ENCODE measurements around the gene PIEZO2.

Gene PIEZO2

DNA sequence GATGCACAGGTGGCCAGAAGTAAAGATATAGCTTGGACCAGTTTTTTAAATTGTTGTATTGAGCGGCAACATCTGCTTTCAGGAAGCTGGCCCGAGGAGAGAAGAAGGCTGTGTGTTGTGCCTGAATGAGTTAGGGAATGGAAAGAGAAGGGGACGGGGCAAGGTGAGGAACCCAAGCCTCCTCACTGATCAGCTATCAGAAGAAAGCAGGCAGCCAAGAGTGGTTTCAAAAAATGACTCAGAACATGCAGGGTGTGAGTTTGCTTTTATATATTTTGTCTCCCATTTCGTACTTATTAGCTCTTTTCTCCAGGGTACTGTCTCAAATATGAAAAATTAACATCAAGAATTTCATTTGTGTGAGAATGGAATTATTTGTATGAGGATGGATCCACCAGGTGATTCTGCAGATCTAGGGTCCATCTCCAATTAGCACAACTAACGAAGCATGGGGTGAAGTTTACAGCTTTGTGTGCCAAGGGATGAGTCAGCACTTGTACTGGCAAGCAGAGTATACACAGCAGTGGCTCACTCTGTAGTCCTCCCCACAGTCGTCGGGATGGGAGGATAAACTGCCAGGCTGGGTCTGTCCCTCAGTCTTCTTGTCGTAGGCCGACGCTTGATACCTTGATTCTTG is 175.7 kb downstream of the PIEZO2 start:
- H3K27ac ChIP-seq: no peak overlapping the region
- TF ChIP-seq, protein P1, sequence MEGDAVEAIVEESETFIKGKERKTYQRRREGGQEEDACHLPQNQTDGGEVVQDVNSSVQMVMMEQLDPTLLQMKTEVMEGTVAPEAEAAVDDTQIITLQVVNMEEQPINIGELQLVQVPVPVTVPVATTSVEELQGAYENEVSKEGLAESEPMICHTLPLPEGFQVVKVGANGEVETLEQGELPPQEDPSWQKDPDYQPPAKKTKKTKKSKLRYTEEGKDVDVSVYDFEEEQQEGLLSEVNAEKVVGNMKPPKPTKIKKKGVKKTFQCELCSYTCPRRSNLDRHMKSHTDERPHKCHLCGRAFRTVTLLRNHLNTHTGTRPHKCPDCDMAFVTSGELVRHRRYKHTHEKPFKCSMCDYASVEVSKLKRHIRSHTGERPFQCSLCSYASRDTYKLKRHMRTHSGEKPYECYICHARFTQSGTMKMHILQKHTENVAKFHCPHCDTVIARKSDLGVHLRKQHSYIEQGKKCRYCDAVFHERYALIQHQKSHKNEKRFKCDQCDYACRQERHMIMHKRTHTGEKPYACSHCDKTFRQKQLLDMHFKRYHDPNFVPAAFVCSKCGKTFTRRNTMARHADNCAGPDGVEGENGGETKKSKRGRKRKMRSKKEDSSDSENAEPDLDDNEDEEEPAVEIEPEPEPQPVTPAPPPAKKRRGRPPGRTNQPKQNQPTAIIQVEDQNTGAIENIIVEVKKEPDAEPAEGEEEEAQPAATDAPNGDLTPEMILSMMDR (conservative IDR thresholded peaks at IDR 0.05): no peak
- no peak for TF ChIP-seq ZFX (IDR thresholded peaks at IDR 0.05)

GRCh38 chr18:10971717-10972116 is 177.7 kb downstream of the PIEZO2 start:
- no peak for TF ChIP-seq ZFX (IDR thresholded peaks at IDR 0.05)
- TF ChIP-seq, protein P1 (conservative IDR thresholded peaks at IDR 0.05): no peak
- H3K27ac ChIP-seq: no peak overlapping the region

DNA sequence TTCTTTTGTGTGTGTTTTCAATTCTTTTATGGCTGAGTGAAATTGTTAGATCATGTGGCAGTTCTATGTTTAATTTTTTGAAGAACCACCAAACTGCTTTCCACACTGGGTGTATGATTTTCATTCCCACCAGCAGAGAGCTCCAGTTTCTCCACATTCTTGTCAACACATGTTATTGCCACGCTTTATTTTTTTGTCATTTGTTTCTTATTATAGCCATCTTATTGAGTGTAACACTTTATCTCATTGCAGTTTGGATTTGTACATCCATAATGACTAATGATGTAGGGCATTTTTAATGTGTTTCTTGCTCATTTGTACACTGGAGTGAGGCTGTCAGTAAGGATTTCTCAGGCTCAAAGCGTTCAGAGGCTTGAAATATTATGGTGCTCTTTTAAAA is 184.2 kb downstream of the PIEZO2 start:
- H3K27ac ChIP-seq: no peak overlapping the region
- no peak for TF ChIP-seq ZFX (IDR thresholded peaks at IDR 0.05)
- TF ChIP-seq, protein P1 (conservative IDR thresholded peaks at IDR 0.05): no peak

DNA sequence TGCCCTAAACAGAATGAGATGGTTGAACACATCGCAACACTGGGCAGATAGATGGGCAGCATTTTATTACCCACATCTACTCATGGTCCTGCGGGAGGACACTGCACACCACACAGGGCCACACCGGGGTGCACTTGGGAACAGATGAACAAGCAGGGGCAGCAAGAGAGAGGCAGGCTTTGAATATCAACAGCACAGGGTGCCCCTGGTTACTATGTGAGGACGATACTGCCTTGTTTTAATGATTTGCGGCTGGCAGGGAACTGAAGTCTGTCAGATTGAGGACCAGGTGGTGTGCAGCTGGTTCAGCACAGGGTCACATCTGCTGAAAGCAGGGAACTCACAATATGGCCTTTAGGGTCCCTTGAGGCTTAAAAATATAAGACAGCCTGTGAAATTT is 195.7 kb downstream of the PIEZO2 start:
- H3K27ac ChIP-seq: no peak overlapping the region
- no peak for TF ChIP-seq ZFX (IDR thresholded peaks at IDR 0.05)
- TF ChIP-seq, protein P1 (conservative IDR thresholded peaks at IDR 0.05): no peak

- no peak overlapping the region for H3K27ac ChIP-seq
- TF ChIP-seq, protein P1 (conservative IDR thresholded peaks at IDR 0.05): no peak
- TF ChIP-seq ZFX (IDR thresholded peaks at IDR 0.05): no peak
Observed at GRCh38 chr18:10951631-10952544, 197.5 kb downstream of the PIEZO2 start.

DNA sequence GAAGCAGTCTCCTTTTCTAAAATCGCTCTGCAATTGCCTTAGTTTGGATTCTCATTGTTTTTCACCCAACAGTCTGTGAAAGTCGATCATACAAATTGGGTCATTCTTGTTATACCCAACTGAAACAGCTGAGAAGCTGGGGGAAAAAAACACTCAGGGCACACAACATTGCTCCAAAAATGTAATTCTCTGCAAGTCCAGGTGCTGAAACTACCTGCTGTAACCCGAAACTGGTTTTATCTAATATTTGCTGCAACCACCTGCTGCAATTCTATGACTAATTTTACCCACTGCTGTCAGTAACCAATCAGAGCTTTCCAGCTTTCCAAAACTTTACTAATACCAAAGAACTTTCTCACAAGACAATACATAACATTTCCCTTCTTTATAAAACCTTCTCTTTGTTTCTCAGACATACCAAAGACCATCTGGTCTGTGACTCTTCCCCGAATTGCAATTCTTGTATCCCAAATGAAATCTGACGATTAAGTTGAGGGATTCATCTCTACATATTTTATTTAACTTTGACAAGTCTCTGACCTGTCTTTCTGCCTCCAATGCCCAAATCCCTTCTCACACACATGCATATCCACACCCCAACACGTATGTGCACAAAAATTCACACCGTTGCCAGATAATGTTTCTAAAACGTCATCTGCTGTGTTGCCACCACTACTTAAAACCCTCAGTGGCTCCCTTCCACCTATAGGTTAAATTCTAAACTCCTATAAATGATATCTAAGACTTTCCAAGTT is 198.3 kb downstream of the PIEZO2 start:
- H3K27ac ChIP-seq: no peak overlapping the region
- TF ChIP-seq, protein P1 (conservative IDR thresholded peaks at IDR 0.05): no peak
- no peak for TF ChIP-seq ZFX (IDR thresholded peaks at IDR 0.05)

Data from C4-2B (cell line).